CD4-positive, alpha-beta T cell treated with Interleukin-17A for 1 hour (primary cell): ENCODE data around the gene UGT1A7.

ENCODE experiments used
- DNase-seq: peaks from one replicate; pipeline ENCODE4 v3.0.0-alpha.2; 2020

UGT1A7 gene

GRCh38 chr2:233801357-233802131 is 119.8 kb downstream of the UGT1A7 start:
- DNase-seq: no peak

- no peak for DNase-seq
Measured at GRCh38 chr2:233802132-233802815, 120.6 kb downstream of the UGT1A7 start.

GRCh38 chr2:233803292-233803911 is 121.7 kb downstream of the UGT1A7 start:
- no peak for DNase-seq

GRCh38 chr2:233803994-233804393 is 122.3 kb downstream of the UGT1A7 start:
- DNase-seq: no peak

- DNase-seq: no peak
Measured at GRCh38 chr2:233807215-233807865, 125.6 kb downstream of the UGT1A7 start.

GRCh38 chr2:233807966-233808935 is 126.5 kb downstream of the UGT1A7 start:
- DNase-seq: no peak

- DNase-seq: no peak
Measured at GRCh38 chr2:233810385-233810784, 128.7 kb downstream of the UGT1A7 start.

- no peak for DNase-seq
Measured at GRCh38 chr2:233811087-233811486, 129.4 kb downstream of the UGT1A7 start.

GRCh38 chr2:233811732-233812131 is 130.0 kb downstream of the UGT1A7 start:
- DNase-seq: no peak

GRCh38 chr2:233813236-233814055 is 131.7 kb downstream of the UGT1A7 start:
- no peak for DNase-seq

- DNase-seq: no peak
Measured at GRCh38 chr2:233814056-233814835, 132.5 kb downstream of the UGT1A7 start.

- DNase-seq: no peak
Measured at GRCh38 chr2:233815861-233816260, 134.2 kb downstream of the UGT1A7 start.

GRCh38 chr2:233816334-233816733 is 134.6 kb downstream of the UGT1A7 start:
- no peak for DNase-seq

- no peak for DNase-seq
Measured at GRCh38 chr2:233816771-233817170, 135.1 kb downstream of the UGT1A7 start.

GRCh38 chr2:233817361-233817911 is 135.7 kb downstream of the UGT1A7 start:
- no peak for DNase-seq

- no peak for DNase-seq
Measured at GRCh38 chr2:233817995-233818638, 136.4 kb downstream of the UGT1A7 start.

GRCh38 chr2:233818639-233819621 is 137.2 kb downstream of the UGT1A7 start:
- no peak for DNase-seq
